HCT116 (cell line): ENCODE data around the gene KCNIP4.

Experiments used
- CTCF ChIP-seq, 3 experiments: fragments of 200-600 bp in 1 of 3; sonication (generic) in 1 of 3; IDR thresholded peaks in 2 of 3; conservative IDR thresholded peaks in 1 of 3; 2 replicates each; pipeline ENCODE4 v1.5.1; 2012 to 2017; ENCODE audit warnings: low read depth in 2 of 3, low read length in 2 of 3, antibody characterized with exemption in 1 of 3, borderline replicate concordance in 1 of 3, control low read depth in 1 of 3, mild to moderate bottlenecking in 1 of 3, mixed read lengths in 1 of 3, mixed run types in 1 of 3, moderate library complexity in 1 of 3; ENCODE audit not compliant: insufficient read depth in 1 of 3
- ZFX ChIP-seq: fragments of 450-650 bp; IDR thresholded peaks from 2 replicates; pipeline ENCODE4 v1.6.1; 2017

DNA sequence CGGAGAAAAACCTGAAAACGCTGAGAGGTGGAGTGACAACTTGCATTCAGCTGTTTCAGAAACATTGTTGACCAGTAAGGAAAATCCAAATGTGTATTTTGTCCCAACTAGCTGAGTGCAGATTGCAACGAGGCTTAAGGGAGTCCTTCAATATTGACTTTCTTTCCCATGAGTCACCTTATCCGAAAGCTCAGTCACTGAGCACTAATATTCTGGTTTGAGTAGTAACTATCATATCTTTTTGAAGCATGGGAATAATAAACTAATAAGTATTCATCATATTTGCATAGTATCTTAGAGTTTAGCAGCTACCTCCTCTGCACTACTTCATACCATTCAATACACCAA is 644.1 kb downstream of the KCNIP4 start:
- TF ChIP-seq ZFX, result no peak
- no peak for TF ChIP-seq CTCF (IDR thresholded peaks at IDR 0.05 in 2 of 3, conservative IDR thresholded peaks at IDR 0.05 in 1 of 3; ENCODE audit: borderline replicate concordance in 1 of 3, insufficient read depth in 1 of 3, low read depth in 2 of 3, low read length in 2 of 3)
